HG03108 (cell line): Measurements from ENCODE around the gene NRCAM.

Source experiments
- ATAC-seq: cut with Tn5 transposase; IDR thresholded peaks from one replicate; pipeline ENCODE4 v1.9.1; 2021; ENCODE audit warnings: moderate library complexity; ENCODE audit not compliant: unreplicated experiment

The NRCAM gene

DNA sequence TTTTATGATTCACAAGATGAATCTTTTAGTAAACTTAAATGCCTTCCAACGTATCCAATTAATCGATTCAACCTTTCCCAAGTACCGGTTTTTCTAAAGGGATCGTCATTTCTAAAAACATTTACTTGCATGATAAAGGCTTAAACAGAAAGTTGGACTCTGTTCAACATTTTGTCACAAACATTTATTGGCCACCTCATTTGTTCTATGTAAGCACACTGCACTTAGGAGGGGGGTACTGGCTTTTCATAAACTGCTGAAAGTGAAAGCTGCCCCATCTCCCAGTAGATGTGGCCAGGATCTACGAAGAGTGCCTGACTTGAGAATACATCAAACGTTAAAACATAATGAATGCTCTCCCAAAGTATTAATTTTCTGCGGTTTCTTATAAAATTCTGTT lies 288.8 kb downstream of the NRCAM start:
- no peak for ATAC-seq

DNA sequence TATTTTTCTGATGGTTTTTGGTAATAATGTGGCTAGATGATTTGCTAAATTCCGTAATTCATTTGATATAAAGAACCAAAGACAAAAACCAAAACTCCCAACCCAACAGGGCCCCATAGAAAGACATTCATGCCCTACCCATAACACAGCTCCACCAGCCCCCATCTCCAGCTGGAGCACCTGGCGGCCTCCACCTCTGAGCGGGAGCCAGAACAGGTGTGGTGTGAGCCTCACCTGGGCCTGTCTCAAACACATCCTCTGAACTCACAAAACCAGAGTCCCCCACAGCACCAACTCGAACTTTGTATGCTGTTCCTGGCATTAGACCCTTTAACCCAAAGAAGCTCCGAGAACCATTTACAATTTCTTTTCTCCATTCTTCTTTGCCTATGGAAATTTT lies 289.5 kb downstream of the NRCAM start:
- ATAC-seq, result no peak

DNA sequence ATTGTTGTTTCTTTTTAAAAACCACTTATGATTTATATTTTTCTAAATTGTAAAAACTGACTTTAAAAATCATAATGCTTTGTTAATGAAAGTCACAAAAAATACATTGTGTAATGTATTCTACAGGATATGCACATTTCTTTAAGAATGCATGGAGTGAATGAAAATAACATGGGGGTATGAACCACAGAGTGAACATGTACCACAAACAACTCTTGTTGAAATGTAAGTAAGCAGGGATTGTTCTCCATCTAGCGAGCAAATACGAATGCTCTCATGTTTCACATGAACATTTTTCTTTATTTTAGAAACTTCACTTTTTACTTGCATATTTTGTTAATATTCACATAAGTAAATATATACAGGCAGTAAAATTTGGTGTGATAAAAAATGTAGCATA lies 290.5 kb downstream of the NRCAM start:
- ATAC-seq, result no peak

DNA sequence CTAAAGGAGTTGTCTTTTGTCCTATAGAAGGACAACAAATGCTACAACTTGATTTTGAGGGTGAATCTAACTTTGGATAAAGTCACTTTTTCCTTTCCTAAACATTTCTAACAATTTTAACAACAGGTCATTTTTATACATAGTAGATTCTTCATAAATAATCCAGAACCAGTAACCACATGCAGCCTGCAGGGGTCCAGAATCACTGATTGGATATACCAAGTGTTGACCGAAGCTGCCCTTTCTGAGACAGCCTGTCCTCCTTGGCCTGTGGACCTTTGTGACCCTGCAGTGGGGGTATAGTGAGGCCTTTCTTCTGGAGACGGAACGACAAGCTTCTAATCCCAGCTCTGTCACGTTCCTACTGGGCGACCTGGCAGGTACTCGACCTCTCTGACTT lies 291.3 kb downstream of the NRCAM start:
- no peak for ATAC-seq

DNA sequence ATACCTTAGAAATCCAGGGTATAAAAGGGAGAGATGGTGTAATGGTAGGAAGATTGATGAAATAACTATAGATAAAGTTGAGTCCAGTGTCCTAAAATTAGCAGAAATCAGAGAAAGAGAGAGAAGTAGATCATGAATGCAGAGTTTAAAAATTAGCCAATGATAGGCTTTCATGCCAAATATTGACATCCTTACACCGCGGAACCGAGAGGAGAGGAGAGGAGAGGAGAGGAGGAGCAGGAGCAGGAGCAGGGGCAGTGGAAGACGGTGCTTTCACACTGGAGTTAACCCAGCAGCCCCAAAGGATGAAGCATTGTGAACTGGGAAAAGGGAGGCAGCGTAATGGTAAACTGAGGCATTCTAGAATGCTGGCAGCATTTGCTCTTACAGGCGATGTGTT lies 291.9 kb downstream of the NRCAM start:
- ATAC-seq, result no peak

GRCh38 chr7:108158776-108159175 lies 297.5 kb downstream of the NRCAM start:
- no peak for ATAC-seq

GRCh38 chr7:108157606-108158335 lies 298.5 kb downstream of the NRCAM start:
- no peak for ATAC-seq

DNA sequence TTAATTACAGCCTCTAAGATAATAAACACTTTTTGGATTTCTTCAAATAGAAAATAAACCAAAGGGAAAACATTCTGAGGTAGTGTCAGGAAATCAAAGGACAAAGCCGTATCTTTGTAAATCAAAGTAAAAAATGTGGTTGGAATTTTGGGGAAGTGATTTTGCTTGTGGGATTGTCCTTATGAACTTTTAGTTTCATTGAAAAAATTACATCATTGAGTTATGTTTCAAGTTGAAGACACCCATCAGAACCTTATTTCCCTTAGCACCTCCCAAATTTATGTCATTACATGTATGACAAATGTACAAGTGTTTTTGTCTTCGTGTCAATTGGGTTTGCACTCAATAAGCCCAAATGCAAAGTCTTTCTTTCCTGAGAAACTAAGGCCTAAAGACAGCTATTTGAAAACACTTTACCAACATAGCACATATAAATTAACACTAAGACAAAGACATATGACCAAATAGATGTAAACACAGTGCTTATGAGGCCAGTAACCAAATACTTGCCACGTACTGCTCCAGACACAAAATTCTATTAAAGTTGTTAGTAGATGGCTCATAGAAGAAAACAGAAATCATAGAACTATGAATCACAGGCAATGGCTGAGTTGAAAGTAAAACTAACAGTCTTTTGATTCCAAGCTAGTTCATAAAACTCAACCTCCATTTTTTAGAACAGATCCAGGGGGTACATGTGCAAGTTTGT lies 299.2 kb downstream of the NRCAM start:
- no peak for ATAC-seq

- ATAC-seq, result no peak
Observed at GRCh38 chr7:108152198-108152597, 304.0 kb downstream of the NRCAM start.

GRCh38 chr7:108149908-108150307 lies 306.3 kb downstream of the NRCAM start:
- no peak for ATAC-seq

- ATAC-seq, result no peak
Observed at GRCh38 chr7:108149119-108149518, 307.1 kb downstream of the NRCAM start.

DNA sequence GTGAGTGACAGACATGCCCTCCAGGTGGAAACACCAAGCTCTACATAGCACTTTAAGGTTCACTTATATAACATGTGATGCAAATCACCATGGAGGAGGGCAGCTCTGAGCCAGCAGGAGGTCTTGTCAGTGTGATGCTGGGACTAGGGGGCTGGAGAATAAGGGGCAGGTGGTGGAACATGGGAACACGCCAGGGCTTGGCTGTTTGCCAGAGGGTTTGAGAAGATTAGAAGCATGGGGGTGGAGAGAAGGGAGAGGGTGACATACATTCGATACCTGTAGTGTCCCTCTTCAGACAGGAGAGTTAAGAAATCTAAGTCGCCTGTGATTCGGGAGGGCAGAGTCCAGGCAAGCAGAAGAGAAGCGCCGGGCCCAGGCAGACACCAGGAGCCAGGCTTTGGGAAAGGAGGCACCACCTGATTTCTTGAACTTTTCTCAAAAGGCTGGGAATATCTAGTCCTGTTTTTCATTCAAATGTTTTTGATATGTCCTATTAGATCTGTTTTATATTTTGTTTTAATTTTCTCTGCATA lies 309.1 kb downstream of the NRCAM start:
- no peak for ATAC-seq

GRCh38 chr7:108146070-108146842 lies 310.0 kb downstream of the NRCAM start:
- no peak for ATAC-seq

DNA sequence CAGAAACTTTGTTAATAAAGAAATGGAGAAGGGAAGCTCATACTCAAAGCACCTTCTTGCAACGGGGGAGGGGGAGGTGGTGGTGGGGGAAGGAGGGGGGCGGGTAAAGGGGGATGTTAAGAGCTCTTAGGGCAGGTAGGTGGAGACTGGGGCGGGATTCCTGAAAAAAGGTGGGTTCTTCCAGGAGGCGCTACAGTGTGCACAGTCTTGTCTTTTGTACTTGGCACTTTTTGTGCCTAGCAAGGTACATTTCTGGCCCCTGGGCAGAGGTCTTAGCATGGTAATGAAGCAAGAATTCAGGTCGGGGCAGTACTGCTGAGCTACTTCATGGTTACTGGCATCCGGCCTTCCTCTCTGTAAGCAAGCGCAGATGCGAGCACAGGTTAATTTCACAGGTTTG lies 310.8 kb downstream of the NRCAM start:
- no peak for ATAC-seq

DNA sequence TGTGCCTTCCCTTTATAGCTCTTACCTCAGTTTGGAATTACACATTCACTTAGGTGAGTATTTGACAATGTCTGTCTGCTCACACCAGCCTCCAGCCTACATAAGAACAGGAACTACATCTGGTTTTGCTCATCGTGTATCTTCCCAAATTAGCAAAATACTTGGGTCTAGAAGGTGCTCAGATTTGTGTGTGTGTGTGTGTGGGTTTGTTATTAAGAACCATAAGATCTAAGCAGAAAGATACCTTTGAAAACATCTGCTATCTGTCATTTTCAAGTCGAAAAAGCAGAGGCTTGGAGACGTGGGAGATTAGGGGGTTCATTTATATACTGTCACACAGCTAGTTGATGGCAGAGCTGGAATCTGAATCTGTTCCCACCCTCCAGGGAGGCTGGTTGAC lies 311.3 kb downstream of the NRCAM start:
- ATAC-seq, result no peak

DNA sequence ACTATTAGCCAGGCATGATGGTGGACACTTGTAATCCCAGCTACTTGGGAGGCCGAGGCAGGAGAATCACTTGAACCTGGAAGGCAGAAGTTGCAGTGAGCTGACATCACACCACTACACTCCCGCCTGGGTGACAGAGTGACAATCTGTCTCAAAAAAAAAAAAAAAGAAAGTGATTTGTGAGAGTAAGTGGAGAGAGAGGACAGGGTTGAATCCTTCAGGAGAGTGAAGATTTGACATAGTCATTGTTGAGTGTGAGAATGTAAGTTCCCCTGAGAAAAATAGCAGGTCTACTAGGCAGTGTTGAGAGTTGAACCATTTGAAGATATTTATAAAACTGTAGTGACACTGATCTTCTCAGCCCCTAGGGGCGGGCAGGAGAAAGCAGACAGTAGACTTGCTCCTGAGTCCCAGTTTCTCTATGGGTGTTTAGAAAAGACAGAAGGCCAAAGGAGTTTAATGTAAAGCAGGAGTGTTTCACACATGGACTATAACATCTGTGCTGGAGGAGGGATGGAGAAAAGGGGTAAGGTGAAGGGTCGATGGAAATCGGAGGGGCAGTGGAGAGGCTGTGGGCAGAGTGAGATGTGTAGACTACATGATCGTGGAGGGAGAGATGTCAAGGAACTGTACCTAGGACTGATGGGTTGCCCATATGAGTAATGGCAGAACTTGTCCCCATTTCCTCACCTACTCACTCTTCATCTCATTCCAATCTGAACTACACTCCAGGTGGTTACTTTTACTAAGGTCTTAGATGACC lies 312.4 kb downstream of the NRCAM start:
- no peak for ATAC-seq

GRCh38 chr7:108142675-108143259 lies 313.5 kb downstream of the NRCAM start:
- ATAC-seq, result no peak

DNA sequence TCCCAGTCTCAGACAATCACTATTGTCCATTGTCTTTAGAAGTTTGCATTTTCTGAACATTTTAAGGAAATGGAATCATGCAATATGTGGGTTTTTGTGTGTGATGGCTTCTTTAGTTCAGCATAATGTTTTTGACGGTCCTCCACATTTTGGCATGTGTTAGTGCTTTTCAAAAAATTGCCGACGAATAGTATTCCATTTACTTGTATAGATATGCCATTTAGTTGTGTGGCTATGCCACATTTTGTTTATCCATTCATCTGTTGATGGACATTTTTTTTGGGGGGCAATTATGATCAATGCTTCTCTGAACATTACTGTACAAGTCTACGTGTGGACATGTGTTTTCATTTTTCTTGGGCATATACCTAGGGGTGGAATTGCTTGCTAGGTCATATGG lies 314.1 kb downstream of the NRCAM start:
- no peak for ATAC-seq

DNA sequence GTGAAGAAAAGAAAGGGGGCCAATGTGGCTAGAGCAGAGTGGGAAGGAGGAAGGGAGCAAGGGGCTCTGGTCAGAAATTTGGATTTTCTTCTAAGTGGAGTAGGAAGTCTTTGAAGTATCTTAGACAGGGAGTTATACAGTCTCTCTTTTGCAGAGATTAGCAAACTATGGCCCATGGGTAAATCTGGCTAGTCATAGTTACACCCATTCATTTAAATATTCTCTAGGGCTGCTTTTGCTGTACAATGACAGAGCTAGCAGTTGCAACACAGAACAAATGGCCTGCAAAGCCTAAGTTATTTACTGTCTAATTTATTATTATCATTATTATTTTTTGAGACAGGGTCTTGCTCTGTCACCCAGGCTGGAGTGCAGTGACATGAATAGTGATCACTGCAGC lies 315.6 kb downstream of the NRCAM start:
- no peak for ATAC-seq

- no peak for ATAC-seq
Observed at GRCh38 chr7:108138911-108139310, 317.3 kb downstream of the NRCAM start.

DNA sequence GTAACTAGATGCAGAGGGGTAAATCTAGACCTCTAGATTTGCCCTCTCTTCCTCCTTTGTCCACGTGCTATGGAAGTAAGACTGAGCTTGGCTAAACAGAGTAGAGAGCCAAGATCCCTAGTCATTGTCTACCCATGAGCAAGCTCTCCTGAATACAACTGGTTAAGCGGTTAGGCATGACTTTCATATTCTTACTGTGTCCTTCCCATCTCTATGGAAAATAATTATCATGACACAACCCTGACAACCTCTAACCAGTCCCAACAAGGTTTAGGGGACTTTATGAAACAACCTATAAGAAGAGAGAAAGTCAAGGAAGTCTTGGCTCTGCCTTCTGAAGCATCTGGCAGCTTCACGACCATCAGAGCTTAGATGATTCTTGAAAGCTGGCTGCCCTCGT lies 318.2 kb downstream of the NRCAM start:
- no peak for ATAC-seq
